Measurements from ENCODE around the gene POU2F3.

DNA sequence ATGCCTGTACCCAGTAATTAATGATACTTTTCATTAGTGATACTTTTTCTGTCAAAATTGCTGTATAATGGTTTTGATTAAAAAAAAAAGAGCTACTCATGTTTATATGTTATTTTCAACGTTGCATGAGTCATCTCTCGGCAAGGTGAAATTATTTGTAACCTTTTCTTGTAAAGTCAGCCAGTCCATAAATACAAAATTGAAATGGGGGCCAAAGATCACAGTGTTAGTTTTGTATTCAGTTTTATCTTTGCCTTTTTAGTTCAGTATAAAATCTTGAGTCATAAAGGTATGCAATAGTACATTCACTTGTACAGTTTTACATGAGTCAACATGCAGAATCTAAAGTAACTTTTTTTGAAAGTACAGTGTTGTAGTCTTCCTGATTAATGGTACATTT, 100.6 kb downstream of the POU2F3 start:
- TF ChIP-seq POLR2A (IDR thresholded peaks at IDR 0.05; ENCODE audit: low read length), result no peak
- no peak for TF ChIP-seq GATA1 (IDR thresholded peaks at IDR 0.05; ENCODE audit: low read depth, low read length)

All from erythroblast (primary cell).